Lung (tissue), 12 donors: ENCODE data around the gene CEP41. TPM values are rescaled to one million over a fixed set of nuclear protein-coding genes. Genes with fewer than 3 reads are reported as not detected.
A peak's percentile ranks its signal among the peaks of the same experiment; 100 is the strongest.

Experiments used
- ATAC-seq: fragments of 200-7000 bp; cut with Tn5 transposase; one replicate; pipeline ENCODE4 v1.9.1; 2020; ENCODE audit warnings: moderate number of reproducible peaks; ENCODE audit not compliant: insufficient read depth, low FRiP score
- DNase-seq, 3 donors: peaks; one replicate each; pipeline ENCODE4 v3.0.0-alpha.2; 2013 to 2017
- H3K27ac ChIP-seq, 2 donors: one replicate each; pipeline ENCODE4 v1.5.1; 2013; ENCODE audit warnings: mild to moderate bottlenecking in 2 of 2, moderate library complexity in 2 of 2, control low read depth in 1 of 2, inconsistent platforms in 1 of 2, low read depth in 1 of 2, low read length in 1 of 2
- H3K27me3 ChIP-seq, 3 donors: one replicate each; pipeline ENCODE4 v1.5.1; 2013; ENCODE audit warnings: low read length in 2 of 3; ENCODE audit not compliant: control insufficient read depth in 3 of 3, insufficient read depth in 3 of 3
- H3K36me3 ChIP-seq, 4 donors: one replicate each; pipeline ENCODE4 v1.5.1; 2013; ENCODE audit warnings: low read length in 4 of 4, mild to moderate bottlenecking in 1 of 4, moderate library complexity in 1 of 4; ENCODE audit not compliant: control insufficient read depth in 4 of 4, insufficient read depth in 4 of 4
- H3K4me1 ChIP-seq, 5 donors: one replicate each; pipeline ENCODE4 v1.5.1; 2013; ENCODE audit warnings: low read length in 5 of 5, mild to moderate bottlenecking in 2 of 5, moderate library complexity in 1 of 5; ENCODE audit not compliant: control insufficient read depth in 5 of 5, insufficient read depth in 5 of 5
- H3K4me3 ChIP-seq: one replicate; pipeline ENCODE4 v1.5.1; 2013; ENCODE audit warnings: mild to moderate bottlenecking, control low read depth, moderate library complexity
- H3K9ac ChIP-seq, 2 donors: one replicate each; pipeline ENCODE4 v1.5.1; 2013; ENCODE audit warnings: low read length in 2 of 2, control low read depth in 1 of 2; ENCODE audit not compliant: insufficient read depth in 1 of 2
- H3K9me3 ChIP-seq, 4 donors: one replicate each; pipeline ENCODE4 v1.5.1; 2013; ENCODE audit warnings: low read length in 3 of 4, mild to moderate bottlenecking in 1 of 4, moderate library complexity in 1 of 4; ENCODE audit not compliant: control insufficient read depth in 4 of 4, insufficient read depth in 3 of 4
- WGBS, 2 donors: extraction: QIAGEN DNeasy Blood & Tissue Kit; methylation state at CpG; one replicate each; pipeline ENCODE4 v1.1.7; 2013; 5-methylcytosine and 5-hydroxymethylcytosine counted together
- polyA plus RNA-seq, 2 donors: library from polyadenylated mRNA; stranded (reverse); fragments of 200-250 nt; gene quantifications; one replicate each; pipeline ENCODE4 v1.2.1, GENCODE V29; 2013
- total RNA-seq, 2 donors: library from RNA; depleted of rRNA in 1 of 2; stranded (reverse); fragments of >200 nt in 1 of 2; gene quantifications; one replicate each; pipeline ENCODE4 v1.2.1, GENCODE V29; 2014 to 2021
- TF ChIP-seq, protein P1 (sequence below): IDR thresholded peaks from 2 replicates; pipeline ENCODE4 v1.5.1; 2012; ENCODE audit warnings: mild to moderate bottlenecking; ENCODE audit errors: control extremely low read depth, extremely low read depth
- donor health status: control.
- donor health status: control.
- donor health status: Bipolar disorder and iron deficiency.
- donor health status: healthy.
- donor health status: DM: yes; HTN: yes; CAD: no.

Gene CEP41
- total and polyA plus RNA-seq, 4 donors: 3.7 to 15.3 (median 11.6) TPM

DNA sequence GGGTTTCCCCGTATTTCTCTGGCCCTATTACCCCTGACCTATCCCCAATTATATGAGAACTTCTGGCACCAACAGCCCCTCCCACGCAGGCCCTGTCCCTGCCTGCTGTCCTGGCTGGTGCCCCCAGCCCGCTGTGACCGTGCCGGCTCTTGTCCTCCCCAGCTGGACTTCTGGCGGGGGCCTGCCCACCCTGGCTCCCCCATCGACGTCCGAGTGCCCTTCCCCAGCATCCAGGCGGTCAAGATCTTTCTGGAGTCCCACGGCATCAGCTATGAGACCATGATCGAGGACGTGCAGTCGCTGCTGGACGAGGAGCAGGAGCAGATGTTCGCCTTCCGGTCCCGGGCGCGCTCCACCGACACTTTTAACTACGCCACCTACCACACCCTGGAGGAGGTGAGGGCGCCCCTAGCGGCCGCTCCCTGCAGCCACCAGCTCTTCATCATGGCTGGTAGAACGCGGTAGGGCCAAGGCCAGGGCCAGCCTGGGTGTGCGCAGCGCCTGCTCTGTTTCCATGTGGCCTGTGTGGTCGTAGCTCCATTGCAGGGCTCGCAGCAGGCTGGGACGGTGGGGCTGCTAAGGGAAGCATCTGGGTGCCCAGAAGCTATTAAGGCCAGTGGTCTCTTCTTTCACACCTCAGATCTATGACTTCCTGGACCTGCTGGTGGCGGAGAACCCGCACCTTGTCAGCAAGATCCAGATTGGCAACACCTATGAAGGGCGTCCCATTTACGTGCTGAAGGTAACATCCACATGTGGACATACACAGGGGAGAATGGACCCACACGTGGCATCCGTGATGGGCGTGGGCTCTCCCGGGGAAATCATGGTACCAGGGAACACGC, 59.1 kb downstream of the CEP41 start:
- Histone ChIP-seq H3K36me3 (no peaks in the 10 kb centered on the region), H3K4me1 (peaks cover 0 to 20% (median 9%) of the 10 kb centered on the region in 5 donors), H3K4me3 (no peak overlapping the region), H3K27ac (no peak overlapping the region), H3K9ac (no peak overlapping the region), H3K9me3 (peaks cover 0 to 4% (median 0%) of the 10 kb centered on the region in 4 donors), H3K27me3 (no peaks in the 10 kb centered on the region)
- 92 to 94% methylated on average over 41 of the region's 41 CpGs for WGBS, 2 donors
- DNase-seq (peak in 1 of 3 donors; percentile 10), ATAC-seq (no peak)
- TF ChIP-seq, protein P1, sequence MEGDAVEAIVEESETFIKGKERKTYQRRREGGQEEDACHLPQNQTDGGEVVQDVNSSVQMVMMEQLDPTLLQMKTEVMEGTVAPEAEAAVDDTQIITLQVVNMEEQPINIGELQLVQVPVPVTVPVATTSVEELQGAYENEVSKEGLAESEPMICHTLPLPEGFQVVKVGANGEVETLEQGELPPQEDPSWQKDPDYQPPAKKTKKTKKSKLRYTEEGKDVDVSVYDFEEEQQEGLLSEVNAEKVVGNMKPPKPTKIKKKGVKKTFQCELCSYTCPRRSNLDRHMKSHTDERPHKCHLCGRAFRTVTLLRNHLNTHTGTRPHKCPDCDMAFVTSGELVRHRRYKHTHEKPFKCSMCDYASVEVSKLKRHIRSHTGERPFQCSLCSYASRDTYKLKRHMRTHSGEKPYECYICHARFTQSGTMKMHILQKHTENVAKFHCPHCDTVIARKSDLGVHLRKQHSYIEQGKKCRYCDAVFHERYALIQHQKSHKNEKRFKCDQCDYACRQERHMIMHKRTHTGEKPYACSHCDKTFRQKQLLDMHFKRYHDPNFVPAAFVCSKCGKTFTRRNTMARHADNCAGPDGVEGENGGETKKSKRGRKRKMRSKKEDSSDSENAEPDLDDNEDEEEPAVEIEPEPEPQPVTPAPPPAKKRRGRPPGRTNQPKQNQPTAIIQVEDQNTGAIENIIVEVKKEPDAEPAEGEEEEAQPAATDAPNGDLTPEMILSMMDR: no peak

DNA sequence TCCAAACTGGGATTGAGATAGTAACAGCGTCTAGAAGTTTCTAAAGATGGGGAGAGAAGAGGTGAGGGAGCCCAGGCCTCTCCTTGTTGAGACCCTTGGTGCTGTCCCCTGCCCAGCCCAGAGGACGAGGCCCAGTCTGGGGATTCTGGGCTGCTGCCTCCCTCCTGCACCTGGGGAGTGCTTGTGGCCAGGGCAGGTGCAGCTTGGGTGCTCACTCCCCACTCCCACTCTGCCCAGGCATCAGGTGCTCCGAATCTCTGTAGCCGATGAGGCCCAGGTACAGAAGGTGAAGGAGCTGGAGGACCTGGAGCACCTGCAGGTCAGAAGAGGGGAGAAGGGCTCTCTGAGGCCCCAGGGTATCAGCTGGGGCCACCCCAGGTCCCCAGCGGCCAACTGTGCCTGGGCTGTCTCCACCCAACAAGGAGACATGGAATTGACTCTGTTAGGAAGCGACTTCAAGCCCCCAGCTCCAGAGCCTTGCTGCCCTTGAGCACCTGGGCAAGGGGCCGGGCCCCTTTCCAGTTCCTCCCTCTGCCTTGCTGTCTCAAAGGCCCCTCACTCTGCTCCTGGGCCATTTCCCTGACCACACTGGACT, 59.9 kb downstream of the CEP41 start:
- ATAC-seq (no peak), DNase-seq (peak in 1 of 3 donors; percentile 7)
- Histone ChIP-seq H3K9ac (no peak overlapping the region), H3K4me1 (peaks cover 0 to 20% (median 9%) of the 10 kb centered on the region in 5 donors), H3K27me3 (no peaks in the 10 kb centered on the region), H3K36me3 (no peaks in the 10 kb centered on the region), H3K9me3 (peaks cover 0 to 4% (median 0%) of the 10 kb centered on the region in 4 donors), H3K27ac (no peak overlapping the region), H3K4me3 (no peak overlapping the region)
- TF ChIP-seq, protein P1: no peak
- 91 to 95% methylated on average over 7 of the region's 7 CpGs for WGBS, 2 donors

DNA sequence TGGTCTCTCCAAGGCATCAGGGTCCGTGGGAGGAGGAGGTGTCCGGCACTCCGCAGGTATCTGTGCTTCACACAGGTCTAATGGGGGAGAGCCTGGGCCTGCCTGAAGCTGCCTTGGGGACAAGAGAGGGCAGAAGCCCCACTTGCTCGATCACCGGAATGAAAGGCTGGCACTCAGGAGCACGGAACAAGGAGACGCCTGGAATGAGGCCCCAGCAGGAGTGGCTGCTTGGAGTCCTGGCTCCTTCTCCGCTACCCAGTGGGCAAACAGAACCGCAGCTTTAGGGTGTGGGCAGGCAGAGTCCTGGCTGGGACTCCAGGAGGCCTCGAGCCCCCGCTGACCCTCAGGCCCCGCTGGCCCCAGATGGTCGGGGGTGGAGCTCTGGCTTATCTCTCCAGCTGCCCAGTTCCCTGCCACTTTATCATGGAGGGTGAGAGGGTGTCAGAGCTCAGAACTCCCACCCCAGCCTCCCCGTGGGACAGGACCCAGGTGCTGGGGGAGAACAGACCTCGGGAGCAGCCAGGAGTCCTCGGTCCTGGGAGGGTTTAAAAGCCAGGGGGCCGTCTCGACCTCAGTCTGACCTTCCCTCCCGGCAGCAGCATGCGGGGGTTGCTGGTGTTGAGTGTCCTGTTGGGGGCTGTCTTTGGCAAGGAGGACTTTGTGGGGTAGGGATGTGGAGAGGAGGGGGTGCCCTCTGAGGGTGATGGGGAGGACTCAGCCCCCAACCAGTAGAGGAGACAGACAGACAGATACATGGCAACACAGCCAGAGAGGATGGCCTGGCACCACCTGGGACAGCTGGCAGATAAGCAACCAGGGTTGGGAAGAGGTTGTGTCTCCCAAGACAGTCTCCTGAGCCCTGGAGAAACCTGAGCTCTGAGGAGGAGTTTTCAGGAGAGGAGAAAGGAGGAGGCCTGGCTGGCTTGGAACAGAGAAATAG, 60.6 kb downstream of the CEP41 start, which contains the start of gene CPA1:
CPA1 (plus strand) TSS at position 574 of the 940 bp plus-strand sequence; CDS start at position 601, 27 bp downstream.
- WGBS, 2 donors: 52 to 80% methylated on average over 20 of the region's 20 CpGs
- TF ChIP-seq, protein P1: no peak
- peaks cover 0 to 20% (median 9%) of the 10 kb centered on the region in 5 donors for H3K4me1 ChIP-seq
- peaks cover 0 to 4% (median 0%) of the 10 kb centered on the region in 4 donors for H3K9me3 ChIP-seq
- no peak within 1 kb of the TSS for H3K4me3 ChIP-seq
- no peak within 1 kb of the TSS for H3K27ac ChIP-seq
- no peaks in the 10 kb centered on the region for H3K36me3 ChIP-seq
- no peaks in the 10 kb centered on the region for H3K27me3 ChIP-seq
- no peak within 1 kb of the TSS for H3K9ac ChIP-seq
- DNase-seq (peak in 2 of 3 donors; percentile 49 to 57), ATAC-seq (peak; percentile 16)
